ENCODE data around the gene STAT6. TPM values are rescaled to one million over a fixed set of nuclear protein-coding genes. Genes with fewer than 3 reads are reported as not detected.

The STAT6 gene
- total and polyA plus RNA-seq, 2 of the 8 experiments (the other 6 are each of a cell fraction or from before 2014, with no cell fraction given): 32.9 to 38.7 TPM

DNA sequence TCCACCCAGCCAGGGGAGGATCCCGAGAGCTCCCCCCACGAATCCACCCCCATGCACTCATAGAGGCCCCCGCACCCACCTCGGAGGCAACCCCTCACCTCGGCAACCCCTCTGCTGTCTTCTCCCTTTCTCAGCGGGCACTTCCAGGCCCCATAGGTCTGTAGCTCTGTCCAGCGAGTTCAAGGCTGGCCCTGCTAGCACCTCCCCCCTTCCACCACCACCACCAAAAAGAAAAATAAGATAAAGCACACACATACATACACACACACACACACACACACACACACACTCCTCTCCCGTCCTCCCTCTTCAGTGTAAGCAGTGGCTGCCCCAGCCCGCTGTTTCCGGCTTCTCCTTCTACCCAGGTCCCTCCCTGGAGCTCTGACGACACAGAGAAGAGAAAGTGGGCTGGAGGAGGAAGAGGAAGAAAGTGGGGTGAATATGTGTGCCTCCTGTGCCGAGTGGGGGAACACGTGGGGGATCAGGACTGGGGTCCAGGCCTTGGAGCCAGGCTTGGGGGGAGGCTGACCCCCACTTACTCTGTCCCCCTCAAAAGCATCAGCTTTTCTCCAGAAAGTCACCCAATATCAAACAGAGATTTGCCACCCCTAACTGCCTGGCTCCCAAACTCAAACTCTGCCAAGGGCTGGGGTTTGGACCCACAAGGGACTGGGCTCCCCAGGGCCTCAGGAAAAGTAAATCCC is at the start of gene STAT6 (continued):
- TF ChIP-seq TBP (IDR thresholded peaks at IDR 0.05; ENCODE audit: low read depth, low read length): 0 out of 2 replicates have a peak, but pooled peaks have one; percentile 12
- TF ChIP-seq, protein P1, sequence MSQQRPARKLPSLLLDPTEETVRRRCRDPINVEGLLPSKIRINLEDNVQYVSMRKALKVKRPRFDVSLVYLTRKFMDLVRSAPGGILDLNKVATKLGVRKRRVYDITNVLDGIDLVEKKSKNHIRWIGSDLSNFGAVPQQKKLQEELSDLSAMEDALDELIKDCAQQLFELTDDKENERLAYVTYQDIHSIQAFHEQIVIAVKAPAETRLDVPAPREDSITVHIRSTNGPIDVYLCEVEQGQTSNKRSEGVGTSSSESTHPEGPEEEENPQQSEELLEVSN (IDR thresholded peaks at IDR 0.05): peak; percentile 17
- TF ChIP-seq, protein P2, sequence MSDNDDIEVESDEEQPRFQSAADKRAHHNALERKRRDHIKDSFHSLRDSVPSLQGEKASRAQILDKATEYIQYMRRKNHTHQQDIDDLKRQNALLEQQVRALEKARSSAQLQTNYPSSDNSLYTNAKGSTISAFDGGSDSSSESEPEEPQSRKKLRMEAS (IDR thresholded peaks at IDR 0.05): 0 out of 2 replicates have a peak, but pooled peaks have one; percentile 6
- TF ChIP-seq NRF1 (IDR thresholded peaks at IDR 0.05; ENCODE audit: low read depth, low read length): no peak
- no peak for TF ChIP-seq SUZ12 (IDR thresholded peaks at IDR 0.05; ENCODE audit: low read length)

Measured in H1 (cell line).